IMR-90 (cell line): ENCODE measurements around the gene GREB1L. TPM values are rescaled to one million over a fixed set of nuclear protein-coding genes. Genes with fewer than 3 reads are reported as not detected.

Source experiments
- ATAC-seq: fragments of 200-7000 bp; cut with Tn5 transposase; 2 replicates; pipeline ENCODE4 v1.9.1; 2020; ENCODE audit warnings: low read depth, mild to moderate bottlenecking, moderate library complexity
- BruUV-seq: library from RNA; stranded (reverse); fragments of 400-500 nt; replicated peaks from 2 replicates; lab custom pipeline; 2021; lab: Mats Ljungman, UMichigan
- CTCF ChIA-PET: fragments of 300-600 bp; formaldehyde crosslinking; extraction: SDS; loops from one replicate; lab custom pipeline; 2021; ENCODE audit warnings: antibody characterized with exemption; lab: Yijun Ruan, JAX
- POLR2A ChIA-PET: fragments of 300-600 bp; sonication (Branson Sonifier 250); formaldehyde crosslinking; loops from one replicate; lab custom pipeline; 2022; ENCODE audit warnings: antibody characterized with exemption; ENCODE audit not compliant: unreplicated experiment; lab: Charles Lee
- DNase-seq: peaks from one replicate; pipeline ENCODE4 v3.0.0; 2013
- H2AFZ ChIP-seq: replicated peaks from 2 replicates; pipeline ENCODE3; 2013; ENCODE audit warnings: low read length, mild to moderate bottlenecking; ENCODE audit not compliant: poor library complexity
- H2AK5ac ChIP-seq: 2 replicates; pipeline ENCODE4 v1.6.1; 2013; ENCODE audit warnings: low read depth, low read length, inconsistent platforms
- H2AK9ac ChIP-seq: replicated peaks from 2 replicates; pipeline ENCODE3; 2013; ENCODE audit warnings: mild to moderate bottlenecking, low read depth, low read length, moderate library complexity; ENCODE audit not compliant: poor library complexity
- H2BK120ac ChIP-seq: 2 replicates; pipeline ENCODE4 v1.6.1; 2013; ENCODE audit warnings: low read depth, low read length, inconsistent platforms
- H2BK15ac ChIP-seq: 3 replicates; pipeline ENCODE4 v1.6.1; 2013; ENCODE audit warnings: low read depth, low read length, inconsistent platforms
- H2BK20ac ChIP-seq: 2 replicates; pipeline ENCODE4 v1.6.1; 2013; ENCODE audit warnings: low read depth, mild to moderate bottlenecking, inconsistent platforms, low read length, moderate library complexity
- H2BK5ac ChIP-seq: 2 replicates; pipeline ENCODE4 v1.6.1; 2013; ENCODE audit warnings: mild to moderate bottlenecking, low read depth, low read length, inconsistent platforms; ENCODE audit not compliant: poor library complexity, severe bottlenecking
- H3K14ac ChIP-seq: replicated peaks from 2 replicates; pipeline ENCODE4 v1.6.1; 2013; ENCODE audit warnings: low read depth, low read length, inconsistent platforms
- H3K18ac ChIP-seq: 2 replicates; pipeline ENCODE4 v1.6.1; 2013; ENCODE audit warnings: low read depth, low read length, control low read depth
- H3K23ac ChIP-seq: 2 replicates; pipeline ENCODE4 v1.6.1; 2013; ENCODE audit warnings: low read depth, low read length, inconsistent platforms
- H3K27ac ChIP-seq: 2 replicates; pipeline ENCODE4 v1.5.1; 2013; ENCODE audit warnings: mild to moderate bottlenecking, control low read depth, low read length; ENCODE audit not compliant: insufficient read depth
- H3K27me3 ChIP-seq: 2 replicates; pipeline ENCODE4 v1.6.1; 2013; ENCODE audit warnings: low read length; ENCODE audit not compliant: control insufficient read depth, insufficient read depth
- H3K36me3 ChIP-seq: 2 replicates; pipeline ENCODE4 v1.6.1; 2013; ENCODE audit warnings: low read length, mixed read lengths; ENCODE audit not compliant: control insufficient read depth, insufficient read depth
- H3K4ac ChIP-seq: 2 replicates; pipeline ENCODE4 v1.6.1; 2013; ENCODE audit warnings: low read depth, low read length, inconsistent platforms
- H3K4me1 ChIP-seq: 2 replicates; pipeline ENCODE4 v1.6.1; 2013; ENCODE audit warnings: low read length, mixed read lengths; ENCODE audit not compliant: control insufficient read depth, insufficient read depth
- H3K4me2 ChIP-seq: 2 replicates; pipeline ENCODE4 v1.6.1; 2013; ENCODE audit warnings: low read depth, mild to moderate bottlenecking, control low read depth, low read length, moderate library complexity
- H3K4me3 ChIP-seq: 2 replicates; pipeline ENCODE4 v1.5.1; 2013; ENCODE audit warnings: low read depth, mild to moderate bottlenecking, control low read depth, low read length, moderate library complexity; ENCODE audit not compliant: insufficient read depth
- H3K56ac ChIP-seq: 2 replicates; pipeline ENCODE4 v1.6.1; 2013; ENCODE audit warnings: low read length, inconsistent platforms; ENCODE audit not compliant: insufficient read depth; ENCODE audit errors: extremely low read depth
- H3K79me1 ChIP-seq, 2 experiments: 2 replicates each; pipeline ENCODE4 v1.6.1; 2013; ENCODE audit warnings: low read length in 2 of 2, inconsistent platforms in 1 of 2, low read depth in 1 of 2
- H3K9ac ChIP-seq: 2 replicates; pipeline ENCODE4 v1.6.1; 2013; ENCODE audit warnings: low read depth, low read length, control low read depth
- H3K9me1 ChIP-seq: 2 replicates; pipeline ENCODE4 v1.6.1; 2013; ENCODE audit warnings: low read length, inconsistent platforms; ENCODE audit not compliant: insufficient read depth
- H3K9me3 ChIP-seq: 2 replicates; pipeline ENCODE4 v1.6.1; 2013; ENCODE audit warnings: low read length; ENCODE audit not compliant: control insufficient read depth, insufficient read depth
- H4K20me1 ChIP-seq: 2 replicates; pipeline ENCODE4 v1.6.1; 2013; ENCODE audit warnings: low read length, inconsistent platforms; ENCODE audit not compliant: insufficient read depth
- H4K5ac ChIP-seq: 2 replicates; pipeline ENCODE4 v1.6.1; 2013; ENCODE audit warnings: mild to moderate bottlenecking, low read depth, low read length, control low read depth
- H4K8ac ChIP-seq, 2 experiments: 2 replicates each; pipeline ENCODE4 v1.6.1; 2013; ENCODE audit warnings: low read depth in 2 of 2, low read length in 2 of 2, control low read depth in 1 of 2, inconsistent platforms in 1 of 2
- H4K91ac ChIP-seq: 2 replicates; pipeline ENCODE4 v1.6.1; 2013; ENCODE audit warnings: low read depth, low read length, inconsistent platforms; ENCODE audit not compliant: insufficient read depth
- BHLHE40 ChIP-seq: fragments of 150-350 bp; IDR thresholded peaks from 2 replicates; pipeline ENCODE4 v1.6.1; 2016; ENCODE audit warnings: mild to moderate bottlenecking, low read depth, low read length
- CEBPB ChIP-seq: IDR thresholded peaks from 2 replicates; pipeline ENCODE4 v1.6.1; 2012; ENCODE audit warnings: low read depth, low read length, improper control_type of control experiment
- CHD1 ChIP-seq: IDR thresholded peaks from 2 replicates; pipeline ENCODE4 v1.6.1; 2012; ENCODE audit warnings: low read depth, low read length, improper control_type of control experiment
- CTCF ChIP-seq: conservative IDR thresholded peaks from 2 replicates; pipeline ENCODE4 v1.5.1; 2012; ENCODE audit warnings: mild to moderate bottlenecking, low read depth, low read length, improper control_type of control experiment
- ELK1 ChIP-seq: fragments of 150-350 bp; IDR thresholded peaks from 2 replicates; pipeline ENCODE4 v1.6.1; 2016; ENCODE audit warnings: low read depth, mild to moderate bottlenecking, low read length, moderate library complexity, borderline replicate concordance
- FOS ChIP-seq: fragments of 150-350 bp; IDR thresholded peaks from 2 replicates; pipeline ENCODE4 v1.6.1; 2016; ENCODE audit warnings: low read depth, low read length
- MAZ ChIP-seq: IDR thresholded peaks from 2 replicates; pipeline ENCODE4 v1.6.1; 2012; ENCODE audit warnings: low read depth, mild to moderate bottlenecking, low read length, improper control_type of control experiment, moderate library complexity, borderline replicate concordance
- NFE2L2 ChIP-seq: fragments of 150-350 bp; IDR thresholded peaks from 2 replicates; pipeline ENCODE4 v1.6.1; 2016; ENCODE audit warnings: low read depth, mild to moderate bottlenecking, low read length
- RAD21 ChIP-seq: IDR thresholded peaks from 2 replicates; pipeline ENCODE4 v1.6.1; 2012; ENCODE audit warnings: low read length, improper control_type of control experiment
- RCOR1 ChIP-seq: IDR thresholded peaks from 2 replicates; pipeline ENCODE4 v1.6.1; 2012; ENCODE audit warnings: mild to moderate bottlenecking, low read length, improper control_type of control experiment; ENCODE audit not compliant: insufficient replicate concordance
- RFX5 ChIP-seq: IDR thresholded peaks from 2 replicates; pipeline ENCODE4 v1.8.0; 2012; ENCODE audit warnings: low read depth, mild to moderate bottlenecking, low read length, moderate library complexity
- SMC3 ChIP-seq: fragments of 150-350 bp; IDR thresholded peaks from 2 replicates; pipeline ENCODE4 v1.6.1; 2016; ENCODE audit warnings: low read depth, mild to moderate bottlenecking, antibody characterized with exemption, low read length, moderate library complexity
- WGBS, 2 experiments: methylation state at CpG; one replicate each; pipeline versions ENCODE4 v1.1.5 to v1.1.7; 2013; ENCODE audit warnings: missing lambda C conversion rate in 2 of 2; ENCODE audit not compliant: insufficient read length in 1 of 2; ENCODE audit errors: extremely low coverage in 2 of 2; 5-methylcytosine and 5-hydroxymethylcytosine counted together
- dilution Hi-C: fragments of 300-500 bp; cut with HindIII; formaldehyde crosslinking; loops from one replicate; pipeline ENCODE4 v1.14.3; 2018; ENCODE audit warnings: low sequenced_read_pairs; ENCODE audit not compliant: unreplicated experiment
- in situ Hi-C: fragments of 300-500 bp; cut with MboI; formaldehyde crosslinking; loops from 3 replicates; pipeline ENCODE4 v1.14.3; 2019; ENCODE audit warnings: low sequenced_read_pairs, inconsistent platforms, mixed read lengths
- intact Hi-C: fragments of 100-400 bp; cut with micrococcal nuclease; formaldehyde crosslinking; loops from 2 replicates; pipeline ENCODE4 v1.10.0; 2022
- polyA plus RNA-seq, 3 experiments: library from polyadenylated mRNA; depleted of rRNA; stranded (reverse); fragments of >200 nt; gene quantifications; 2 replicates each; pipeline ENCODE4 v1.2.3, GENCODE V29; 2012; ENCODE audit warnings: low replicate concordance in 1 of 3
- total RNA-seq: library from RNA; depleted of rRNA; stranded (reverse); fragments of >200 nt; gene quantifications from 2 replicates; pipeline ENCODE4 v1.2.3, GENCODE V29; 2012

Gene GREB1L
- total and polyA plus RNA-seq, 2 of the 4 experiments (the other 2 are of a cell fraction), result under 0.01 to 0.02 TPM

- no CpG with 5 or more reads among the region's 6 CpGs for WGBS, 2 experiments
Observed at GRCh38 chr18:21522530-21522929, 280.5 kb downstream of the GREB1L start.

More at GRCh38 chr18:21522530-21522929, 280.5 kb downstream of the GREB1L start:
- no peak overlapping the region for H4K91ac ChIP-seq
- DNase-seq (no peak), ATAC-seq (no peak)
- no peak overlapping the region for H2AK5ac ChIP-seq
- H3K36me3 ChIP-seq, result peaks cover 6% of the 10 kb centered on the region
- H2BK120ac ChIP-seq, result no peak overlapping the region
- H3K27me3 ChIP-seq, result no peaks in the 10 kb centered on the region
- no peak overlapping the region for H4K5ac ChIP-seq
- H4K20me1 ChIP-seq, result no peaks in the 10 kb centered on the region
- H4K8ac ChIP-seq, result no peak overlapping the region
- H3K9me3 ChIP-seq, result no peaks in the 10 kb centered on the region
- H3K4me3 ChIP-seq, result no peak overlapping the region
- H2BK20ac ChIP-seq, result no peak overlapping the region
- no peak overlapping the region for H3K9ac ChIP-seq
- no peak overlapping the region for H3K56ac ChIP-seq
- H2AK9ac ChIP-seq, result no peak overlapping the region
- intact Hi-C loops, result no loop called here
- in situ Hi-C loops, result no loop called here
- H3K27ac ChIP-seq, result no peak overlapping the region
- TF ChIP-seq CEBPB, result no peak
- TF ChIP-seq RFX5, result no peak
- TF ChIP-seq BHLHE40, result no peak
- TF ChIP-seq RCOR1, result no peak
- no peak for TF ChIP-seq MAZ
- TF ChIP-seq FOS, result no peak
- no peak for TF ChIP-seq SMC3
- no peak for TF ChIP-seq RAD21
- TF ChIP-seq NFE2L2, result no peak
- TF ChIP-seq CHD1, result no peak
- no peak for TF ChIP-seq CTCF
- TF ChIP-seq ELK1, result no peak
- dilution Hi-C loops, result no loop called here
- CTCF ChIA-PET, result no interaction called here
- BruUV-seq, result no TSS peak
- H3K14ac ChIP-seq, result no peak overlapping the region
- H3K79me1 ChIP-seq, result no peaks in the 10 kb centered on the region
- H3K4me2 ChIP-seq, result no peak overlapping the region
- no peak overlapping the region for H2AFZ ChIP-seq
- no peak overlapping the region for H3K23ac ChIP-seq
- no peak overlapping the region for H2BK15ac ChIP-seq
- no peaks in the 10 kb centered on the region for H3K9me1 ChIP-seq
- no peaks in the 10 kb centered on the region for H3K4me1 ChIP-seq
- no peak overlapping the region for H2BK5ac ChIP-seq
- no peak overlapping the region for H3K18ac ChIP-seq
- no peak overlapping the region for H3K4ac ChIP-seq
- POLR2A ChIA-PET, result no interaction called here
